Fibroblast of mammary gland (primary cell): ENCODE results near the gene CSPG4.
A peak's percentile ranks its signal among the peaks of the same experiment; 100 is the strongest.
"Not testable (repeated sequence)": the region's sequence is repeated elsewhere in the genome, so short reads cannot be mapped to it uniquely, and the experiment has no call there.

Experiments
- DNase-seq: peaks from one replicate; pipeline ENCODE4 v3.0.0-alpha.2; 2010; ENCODE audit warnings: low read depth
- H3K4me3 ChIP-seq: 2 replicates; pipeline ENCODE4 v1.5.1; 2011; ENCODE audit warnings: low read depth, mild to moderate bottlenecking, low read length, moderate library complexity; ENCODE audit not compliant: control insufficient read depth
- TF ChIP-seq, protein P1 (sequence below): conservative IDR thresholded peaks from 2 replicates; pipeline ENCODE4 v1.5.1; 2011; ENCODE audit warnings: low read depth, low read length, inconsistent platforms; ENCODE audit not compliant: control insufficient read depth, insufficient read depth

Gene CSPG4

DNA sequence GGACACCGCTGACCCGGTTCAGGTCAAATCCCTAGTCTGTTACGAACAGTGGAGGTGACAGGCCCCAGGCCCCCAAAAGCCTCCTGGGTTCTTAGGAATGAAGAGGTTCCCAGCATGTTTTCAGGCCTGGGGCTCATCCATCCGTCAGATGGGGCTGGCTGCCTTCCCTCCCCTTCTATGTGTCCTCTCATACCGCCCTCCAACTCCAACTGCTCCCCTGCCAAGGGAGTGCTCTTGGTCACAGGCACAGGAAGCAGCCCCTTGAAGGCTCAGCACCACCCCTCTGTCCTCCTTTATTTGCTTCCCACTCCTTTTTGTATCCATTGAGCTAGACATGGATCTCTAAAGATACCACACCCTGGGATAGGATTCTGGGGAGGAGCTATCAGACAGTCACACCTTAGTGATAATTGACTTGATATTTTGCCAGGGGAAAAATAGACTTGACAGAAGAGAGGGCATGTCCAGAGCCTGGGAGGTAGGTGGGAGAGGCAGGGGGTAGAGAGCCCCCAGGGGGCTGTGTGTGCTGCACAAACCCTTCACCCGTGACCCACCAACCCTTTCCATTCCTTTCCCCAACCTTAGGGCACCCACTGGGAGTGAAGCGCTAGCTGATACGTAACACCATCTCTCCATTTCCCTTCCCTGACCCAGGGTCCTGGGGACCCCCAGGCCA is 10.7 kb upstream of the CSPG4 start:
- DNase-seq = no peak
- TF ChIP-seq, protein P1, sequence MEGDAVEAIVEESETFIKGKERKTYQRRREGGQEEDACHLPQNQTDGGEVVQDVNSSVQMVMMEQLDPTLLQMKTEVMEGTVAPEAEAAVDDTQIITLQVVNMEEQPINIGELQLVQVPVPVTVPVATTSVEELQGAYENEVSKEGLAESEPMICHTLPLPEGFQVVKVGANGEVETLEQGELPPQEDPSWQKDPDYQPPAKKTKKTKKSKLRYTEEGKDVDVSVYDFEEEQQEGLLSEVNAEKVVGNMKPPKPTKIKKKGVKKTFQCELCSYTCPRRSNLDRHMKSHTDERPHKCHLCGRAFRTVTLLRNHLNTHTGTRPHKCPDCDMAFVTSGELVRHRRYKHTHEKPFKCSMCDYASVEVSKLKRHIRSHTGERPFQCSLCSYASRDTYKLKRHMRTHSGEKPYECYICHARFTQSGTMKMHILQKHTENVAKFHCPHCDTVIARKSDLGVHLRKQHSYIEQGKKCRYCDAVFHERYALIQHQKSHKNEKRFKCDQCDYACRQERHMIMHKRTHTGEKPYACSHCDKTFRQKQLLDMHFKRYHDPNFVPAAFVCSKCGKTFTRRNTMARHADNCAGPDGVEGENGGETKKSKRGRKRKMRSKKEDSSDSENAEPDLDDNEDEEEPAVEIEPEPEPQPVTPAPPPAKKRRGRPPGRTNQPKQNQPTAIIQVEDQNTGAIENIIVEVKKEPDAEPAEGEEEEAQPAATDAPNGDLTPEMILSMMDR = no peak
- H3K4me3 ChIP-seq = no peak overlapping the region

DNA sequence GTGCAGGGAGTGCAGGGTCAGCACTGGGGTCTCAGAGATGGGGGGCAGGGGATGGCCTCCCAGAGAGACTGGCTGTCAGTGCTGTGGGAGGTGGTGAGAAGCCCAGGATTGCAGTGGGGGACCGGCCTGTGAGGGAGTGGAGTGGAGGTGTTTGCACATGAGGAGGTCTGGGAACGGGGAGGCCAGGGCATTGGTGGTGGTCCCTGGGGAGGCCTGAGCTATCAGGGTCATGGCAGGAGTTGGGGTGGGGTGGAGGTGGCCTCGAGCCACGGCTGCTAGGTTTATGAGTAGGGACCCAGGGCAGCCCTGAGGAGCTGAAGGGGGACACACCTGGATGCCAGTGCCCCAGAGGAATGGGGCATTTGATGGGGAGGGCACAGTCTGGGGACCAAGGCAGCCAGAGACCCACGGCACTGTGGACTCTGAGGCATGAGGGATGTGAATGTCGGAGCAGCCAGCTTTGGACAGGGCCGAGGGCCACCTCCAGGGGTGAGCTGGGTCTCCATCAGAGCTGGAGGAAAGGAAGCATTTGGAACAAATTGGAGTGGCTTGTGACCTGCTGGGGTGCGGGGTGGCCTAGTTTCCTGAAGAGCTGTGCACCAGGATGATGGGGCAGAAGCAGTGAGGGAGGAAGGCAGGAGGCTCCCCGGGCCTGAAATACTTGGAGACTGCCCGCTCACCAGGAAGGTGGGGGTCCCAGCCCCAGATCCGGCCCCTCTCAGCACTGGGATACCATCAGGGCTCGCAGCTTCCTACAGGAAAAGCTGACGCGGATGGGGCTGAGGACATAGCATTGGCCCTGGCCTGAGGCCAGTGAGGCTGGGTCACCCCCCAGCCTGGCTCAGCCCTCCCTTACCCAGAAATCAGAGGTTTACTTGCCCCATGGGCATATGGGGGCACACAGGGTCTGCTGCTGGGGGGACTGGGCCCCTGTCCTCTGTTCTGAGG is 9.5 kb upstream of the CSPG4 start:
- no peak overlapping the region for H3K4me3 ChIP-seq
- DNase-seq = no peak
- TF ChIP-seq, protein P1 = no peak

DNA sequence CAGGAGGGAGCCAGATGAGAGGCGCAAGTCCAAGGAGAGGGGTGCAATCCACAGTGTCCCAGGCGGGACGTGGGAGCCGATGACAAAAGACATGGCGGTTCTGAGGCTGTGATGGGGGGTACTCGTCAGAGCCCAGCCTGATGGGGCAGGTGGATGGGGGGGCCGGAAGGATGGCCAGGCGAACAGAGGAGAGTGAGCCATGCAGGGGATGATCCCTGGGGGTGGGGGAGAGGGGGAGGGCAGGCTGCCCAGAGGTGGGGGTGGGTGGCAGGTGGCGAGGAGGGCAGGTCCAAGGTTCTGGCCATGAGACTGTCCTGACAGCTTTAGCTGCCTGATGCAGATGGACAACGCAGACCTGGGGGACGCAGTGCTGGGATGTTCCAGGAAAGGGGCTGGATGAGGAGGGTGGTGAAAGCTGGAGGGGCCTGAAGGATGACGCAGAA is 8.9 kb upstream of the CSPG4 start:
- H3K4me3 ChIP-seq = no peak overlapping the region
- TF ChIP-seq, protein P1 = no peak
- DNase-seq = no peak

DNA sequence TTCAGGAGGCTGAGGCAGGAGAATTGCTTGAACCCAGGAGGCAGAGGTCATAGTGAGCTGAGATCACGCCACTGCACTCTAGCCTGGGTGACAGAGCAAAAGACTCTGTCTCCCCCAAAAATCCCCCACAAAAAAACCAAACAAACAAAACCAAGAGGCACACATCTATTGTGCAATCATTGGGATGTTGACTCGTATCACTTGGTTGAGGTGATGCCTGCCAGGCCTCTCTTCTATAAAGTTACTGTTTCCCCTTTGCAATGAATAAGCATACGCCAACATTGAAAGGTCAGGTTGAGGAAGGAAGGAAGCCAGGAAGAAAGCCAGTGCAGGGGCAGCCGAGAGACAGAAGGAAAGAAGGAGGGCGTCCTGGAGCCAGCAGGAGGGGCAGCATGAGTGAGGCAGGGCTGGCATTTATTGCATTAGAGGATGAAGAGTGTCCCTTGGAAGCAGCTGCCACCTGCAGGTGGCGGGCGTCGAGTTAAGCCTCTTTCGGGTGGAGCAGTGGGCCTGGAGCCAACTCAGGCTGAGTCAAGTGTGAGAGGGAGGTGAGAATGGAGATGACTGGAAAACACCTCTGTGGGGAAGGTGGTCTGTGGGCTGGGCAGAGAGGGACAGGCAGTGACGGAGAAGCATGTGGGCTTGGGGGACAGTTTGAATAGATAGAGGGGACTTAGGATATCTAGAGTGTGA is 8.3 kb upstream of the CSPG4 start:
- H3K4me3 ChIP-seq = no peak overlapping the region
- TF ChIP-seq, protein P1 = no peak
- DNase-seq = peak; percentile 24

DNA sequence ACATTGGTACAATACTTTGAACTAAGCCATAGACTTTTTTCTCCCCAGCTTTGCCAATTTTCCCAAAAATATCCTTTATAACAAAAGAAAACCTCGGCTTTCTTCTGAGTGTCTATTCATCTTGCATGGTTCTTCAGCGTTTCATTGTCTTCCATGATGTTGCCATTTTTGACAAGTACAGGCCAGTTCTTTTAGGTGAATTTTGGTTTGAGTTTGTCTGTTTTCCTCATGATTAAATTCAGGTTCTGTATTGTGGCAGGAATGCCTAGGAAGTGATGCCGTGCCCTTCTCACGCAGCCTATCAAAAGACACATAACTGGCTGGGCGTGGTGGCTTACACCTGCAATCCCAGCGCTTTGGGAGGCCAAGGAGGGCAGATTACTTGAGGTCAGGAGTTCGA is 7.6 kb upstream of the CSPG4 start:
- TF ChIP-seq, protein P1 = no peak
- DNase-seq = no peak
- no peak overlapping the region for H3K4me3 ChIP-seq

DNA sequence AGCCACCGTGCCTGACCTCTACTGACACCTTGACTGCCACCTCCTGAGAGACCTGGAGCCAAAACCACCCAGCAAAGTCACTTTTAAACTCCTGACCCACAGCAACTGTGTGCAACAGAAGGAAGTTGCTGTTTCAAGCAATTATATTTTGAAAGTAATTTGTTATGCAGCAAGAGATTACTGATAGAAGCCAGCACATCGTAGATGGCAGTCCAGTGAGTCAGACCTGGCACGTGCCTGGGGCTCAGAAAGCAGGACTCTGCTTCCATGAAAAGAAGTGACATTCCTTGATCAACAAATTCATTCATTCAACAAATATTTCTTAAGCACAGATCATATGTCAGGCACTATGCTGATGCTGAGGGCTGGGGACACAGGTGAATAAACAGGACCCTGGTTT is 5.7 kb upstream of the CSPG4 start:
- peak; percentile 64 for DNase-seq
- no peak overlapping the region for H3K4me3 ChIP-seq
- TF ChIP-seq, protein P1 = no peak

DNA sequence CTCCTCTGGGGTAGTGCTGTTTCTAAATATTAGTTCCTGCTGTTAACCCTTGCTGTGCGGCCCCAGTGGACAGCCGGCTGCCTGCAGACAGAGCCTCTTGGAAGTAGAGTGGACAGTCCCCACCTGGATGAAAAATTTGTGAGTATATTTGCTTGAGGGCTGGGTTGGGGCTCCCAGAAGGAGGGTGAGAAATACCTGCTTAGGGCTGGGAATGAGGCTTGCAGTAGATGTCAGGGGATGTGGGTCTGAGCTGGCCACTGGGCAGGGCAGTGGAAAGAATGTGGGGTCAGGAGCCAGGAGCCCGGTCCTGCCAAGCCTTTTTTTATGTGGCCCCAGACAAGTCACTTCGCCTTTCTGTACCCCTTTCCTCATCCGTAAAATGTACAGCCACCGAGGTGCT is 4.4 kb upstream of the CSPG4 start:
- H3K4me3 ChIP-seq, DNase-seq: not testable (repeated sequence)

DNA sequence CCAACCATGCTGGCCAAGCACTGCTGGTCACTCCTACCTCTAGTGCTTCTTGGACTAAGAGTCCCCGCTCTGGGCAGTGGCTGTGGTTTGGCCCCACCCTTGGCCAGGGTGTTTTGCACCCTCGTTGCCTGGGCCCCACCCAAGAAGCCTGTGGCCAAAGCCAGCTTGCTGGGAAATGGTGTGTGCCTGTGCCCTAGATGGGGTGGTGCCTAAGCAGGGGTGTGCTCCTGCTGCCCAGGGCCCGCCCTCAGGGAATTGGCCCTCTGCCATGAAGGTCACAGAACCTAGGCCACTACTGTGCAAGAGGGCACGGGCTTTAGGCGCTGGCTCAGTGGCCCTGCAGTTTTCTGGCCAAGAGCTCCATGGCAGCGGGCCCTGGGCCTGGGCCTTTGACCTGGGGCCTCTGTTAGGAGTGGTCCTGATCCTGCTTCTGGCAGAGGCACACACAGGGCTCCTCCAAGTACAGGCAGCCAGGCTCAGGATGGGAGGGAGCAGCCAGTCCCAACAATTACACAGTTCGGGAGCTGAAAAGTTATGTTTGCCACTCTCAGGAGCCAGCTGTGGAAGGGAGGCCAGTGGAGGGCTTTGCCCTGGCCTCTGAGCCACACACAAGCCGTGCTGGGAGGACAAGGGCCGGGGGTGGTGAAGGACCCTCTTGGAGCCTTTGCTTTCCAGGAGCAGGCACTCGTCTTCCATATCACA is 3.8 kb upstream of the CSPG4 start:
- not testable (repeated sequence) for DNase-seq, H3K4me3 ChIP-seq

DNA sequence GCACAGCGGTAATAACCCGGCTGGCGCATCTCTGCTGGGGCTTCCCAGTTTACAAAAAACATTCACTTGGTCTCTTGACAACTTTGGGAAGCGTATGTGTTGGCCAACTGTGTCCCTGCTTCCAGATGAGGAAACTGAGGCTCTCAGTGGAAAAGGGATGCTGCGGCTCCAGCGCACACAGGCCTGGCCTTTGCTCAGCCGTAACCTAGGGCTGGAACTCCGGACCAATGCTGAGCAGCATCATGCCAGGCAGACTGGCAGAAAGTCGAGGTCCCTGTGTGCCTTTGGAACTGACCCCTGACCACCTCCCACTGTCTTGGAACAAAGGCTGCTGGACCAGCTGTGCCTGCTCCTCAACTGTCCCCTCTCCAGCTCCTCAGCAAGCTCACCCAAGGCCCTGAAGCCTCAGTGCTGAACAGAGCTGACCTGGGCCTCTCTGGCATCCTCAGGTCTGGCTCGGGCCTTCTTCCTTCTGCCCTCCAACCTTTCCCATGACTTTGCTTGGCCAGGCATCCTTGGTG is 2.7 kb upstream of the CSPG4 start:
- not testable (repeated sequence) for DNase-seq, H3K4me3 ChIP-seq
